C1 segment of cervical spinal cord (tissue), 14 donors: Measurements from ENCODE around the gene CLPTM1L.
"Not testable (repeated sequence)": the region's sequence is repeated elsewhere in the genome, so short reads cannot be mapped to it uniquely, and the experiment has no call there.

Experiments used
- DNase-seq, 14 donors: peaks; one replicate each; lab custom pipeline; 2025; lab: John Stamatoyannopoulos, UW

Gene CLPTM1L

GRCh38 chr5:1342711-1343110, 2.2 kb downstream of the CLPTM1L start:
- DNase-seq = not testable (repeated sequence)

DNA sequence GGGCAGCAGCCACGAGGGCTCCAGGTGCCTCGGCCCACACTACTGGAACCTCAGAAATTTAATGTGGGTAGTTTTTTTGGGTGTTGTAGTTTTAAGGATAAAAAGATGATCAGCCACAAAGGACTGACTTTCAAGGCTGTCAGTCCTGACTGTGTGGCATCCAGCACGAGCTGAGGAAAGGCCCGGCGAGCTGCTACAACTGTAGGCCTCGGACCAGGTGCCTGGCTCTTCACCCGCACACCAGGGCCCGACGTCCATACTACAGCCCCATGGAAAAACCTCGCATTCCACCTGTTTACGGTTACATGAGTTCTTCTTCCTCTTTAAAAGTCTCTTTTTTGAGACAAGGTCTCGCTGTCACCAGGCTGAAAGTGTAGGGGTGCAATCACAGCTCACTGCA, 2.6 kb downstream of the CLPTM1L start:
- no peak for DNase-seq

DNA sequence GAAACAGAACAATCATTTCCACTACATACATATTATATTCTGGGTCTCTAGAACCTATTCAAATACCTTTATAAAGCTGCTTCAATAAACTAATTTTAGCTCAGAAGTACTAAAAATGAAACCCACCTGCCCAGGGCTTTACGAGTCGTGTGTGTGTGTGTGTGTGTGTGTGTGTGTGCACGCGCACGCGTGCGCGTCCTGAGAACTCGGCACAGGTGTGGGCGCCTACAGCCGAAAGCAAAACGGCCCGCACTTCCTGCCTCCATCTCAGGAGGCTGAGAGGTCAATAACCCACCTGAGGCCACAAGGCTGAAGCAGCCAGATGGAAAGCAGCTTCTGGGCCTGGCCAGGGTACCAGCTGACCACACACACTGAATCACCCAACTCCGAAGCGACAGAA, 3.0 kb downstream of the CLPTM1L start:
- no peak for DNase-seq

DNA sequence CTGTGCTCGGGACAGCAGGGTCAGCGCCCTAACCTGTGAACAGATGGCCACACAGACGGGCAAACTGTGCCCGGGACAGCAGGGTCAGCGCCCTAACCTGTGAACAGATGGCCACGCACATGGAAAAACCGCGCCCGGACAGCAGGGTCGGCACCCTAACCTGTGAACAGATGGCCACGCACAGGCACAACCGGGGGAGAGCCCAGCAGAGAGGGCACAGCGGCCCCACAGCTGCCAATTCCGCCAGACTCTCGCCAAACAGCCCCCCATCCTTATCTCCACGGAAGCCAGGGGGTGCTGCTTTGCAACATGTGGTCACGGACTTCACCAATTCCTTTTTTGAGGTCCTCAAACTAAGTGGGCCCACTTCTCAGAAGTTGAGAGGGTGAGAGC, 5.1 kb downstream of the CLPTM1L start:
- not testable (repeated sequence) for DNase-seq

GRCh38 chr5:1339139-1339817, 5.6 kb downstream of the CLPTM1L start:
- DNase-seq = not testable (repeated sequence)

DNA sequence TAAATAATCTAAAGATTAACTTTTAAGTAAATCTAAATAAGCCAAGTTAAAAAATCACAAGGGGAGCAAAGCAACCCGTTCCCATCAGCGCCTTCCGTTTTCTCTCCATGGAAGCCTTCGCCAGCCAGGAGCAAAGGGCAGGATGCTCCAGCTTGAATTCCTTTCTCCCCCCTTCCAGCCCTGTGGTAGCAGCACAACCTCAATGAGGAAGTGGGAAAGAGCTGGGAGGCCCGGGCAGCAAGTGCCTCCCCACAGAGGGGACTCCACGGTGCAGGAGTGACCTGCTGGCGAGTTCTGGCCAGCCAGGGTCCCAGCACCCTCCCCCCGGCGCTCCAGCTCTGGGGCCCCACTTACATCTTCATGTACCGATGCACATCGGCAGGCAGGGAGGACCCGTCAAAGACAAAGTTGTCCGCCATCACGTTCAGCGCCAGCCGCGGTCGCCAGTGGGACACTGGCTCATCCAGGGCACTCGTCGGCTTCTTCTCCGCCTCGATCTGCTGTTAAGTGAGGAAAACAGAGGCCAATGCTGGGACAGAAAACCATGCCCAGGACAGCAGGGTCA, 6.3 kb downstream of the CLPTM1L start:
- no peak for DNase-seq

GRCh38 chr5:1338196-1338490, 6.8 kb downstream of the CLPTM1L start:
- DNase-seq = no peak

DNA sequence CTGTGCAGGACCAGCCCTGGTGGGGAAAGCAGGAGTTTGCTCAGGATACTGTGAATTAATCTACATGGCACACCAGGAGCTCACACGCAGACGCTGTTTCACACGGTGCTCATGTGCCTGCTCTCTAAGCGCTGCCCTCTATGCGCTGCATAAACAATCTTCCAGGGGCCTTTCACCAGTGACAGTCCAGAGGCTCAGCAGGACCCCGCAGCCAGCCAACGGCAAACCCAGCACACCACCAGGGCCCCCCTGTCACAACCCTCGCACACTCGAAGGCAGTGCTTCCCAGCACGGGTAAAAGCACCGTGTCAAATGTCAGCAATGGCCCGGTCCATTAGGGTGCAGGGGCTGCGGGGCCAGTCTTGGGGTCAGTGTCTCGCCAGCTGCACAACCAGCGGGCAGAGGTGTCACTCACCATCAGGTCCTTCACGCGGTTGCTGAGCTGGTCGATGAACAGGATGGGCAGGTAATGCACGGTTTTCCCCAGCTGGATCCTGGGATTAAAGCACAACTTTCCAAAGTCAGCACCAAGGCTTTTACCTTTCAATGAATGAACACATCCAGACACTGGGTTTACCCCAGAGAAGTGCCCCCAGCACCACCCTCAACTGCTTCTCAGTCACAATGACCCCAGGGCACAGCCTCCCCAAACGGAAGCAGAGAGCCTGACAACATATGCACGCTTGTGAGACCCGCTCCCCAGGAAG, 7.3 kb downstream of the CLPTM1L start:
- DNase-seq = no peak

DNA sequence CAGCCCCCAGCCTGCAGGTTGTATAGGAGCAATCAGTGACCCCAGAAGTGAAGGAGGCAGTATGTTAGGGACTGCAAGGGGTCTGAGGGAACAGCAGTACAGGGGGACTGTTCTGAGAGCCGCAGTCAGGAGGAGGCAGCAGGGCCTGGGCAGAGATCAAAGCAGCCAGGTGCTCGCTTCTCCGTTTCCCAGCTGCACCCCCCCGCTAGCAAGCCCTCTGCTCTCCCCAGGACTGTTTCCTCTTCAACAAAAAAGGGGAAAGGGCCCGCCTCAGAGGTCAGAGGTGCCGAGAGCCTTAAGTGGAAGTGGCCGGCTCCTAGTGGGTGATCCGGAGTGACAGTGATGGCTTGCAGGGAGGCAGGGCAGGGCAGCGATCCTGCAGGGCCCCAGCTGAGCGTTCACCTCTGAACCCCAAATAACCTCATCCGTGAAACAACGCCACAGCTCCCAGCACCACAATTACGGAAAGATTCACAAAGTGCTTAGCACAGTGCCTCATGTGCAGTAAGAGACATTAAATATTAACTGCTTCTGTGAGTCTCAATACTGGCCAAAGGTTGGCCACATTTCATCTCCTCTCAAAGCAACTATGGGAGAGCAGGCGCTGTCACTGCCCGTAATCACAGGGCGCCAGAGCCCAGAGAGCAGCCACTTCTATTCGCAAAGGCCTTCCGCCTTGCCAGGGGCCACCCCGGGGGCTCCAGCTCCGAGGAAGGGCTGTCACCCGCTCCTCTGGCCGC, 8.0 kb downstream of the CLPTM1L start:
- DNase-seq = no peak

GRCh38 chr5:1336106-1336561, 8.8 kb downstream of the CLPTM1L start:
- no peak for DNase-seq

- no peak for DNase-seq
Measured at GRCh38 chr5:1335540-1336095, 9.3 kb downstream of the CLPTM1L start.

DNA sequence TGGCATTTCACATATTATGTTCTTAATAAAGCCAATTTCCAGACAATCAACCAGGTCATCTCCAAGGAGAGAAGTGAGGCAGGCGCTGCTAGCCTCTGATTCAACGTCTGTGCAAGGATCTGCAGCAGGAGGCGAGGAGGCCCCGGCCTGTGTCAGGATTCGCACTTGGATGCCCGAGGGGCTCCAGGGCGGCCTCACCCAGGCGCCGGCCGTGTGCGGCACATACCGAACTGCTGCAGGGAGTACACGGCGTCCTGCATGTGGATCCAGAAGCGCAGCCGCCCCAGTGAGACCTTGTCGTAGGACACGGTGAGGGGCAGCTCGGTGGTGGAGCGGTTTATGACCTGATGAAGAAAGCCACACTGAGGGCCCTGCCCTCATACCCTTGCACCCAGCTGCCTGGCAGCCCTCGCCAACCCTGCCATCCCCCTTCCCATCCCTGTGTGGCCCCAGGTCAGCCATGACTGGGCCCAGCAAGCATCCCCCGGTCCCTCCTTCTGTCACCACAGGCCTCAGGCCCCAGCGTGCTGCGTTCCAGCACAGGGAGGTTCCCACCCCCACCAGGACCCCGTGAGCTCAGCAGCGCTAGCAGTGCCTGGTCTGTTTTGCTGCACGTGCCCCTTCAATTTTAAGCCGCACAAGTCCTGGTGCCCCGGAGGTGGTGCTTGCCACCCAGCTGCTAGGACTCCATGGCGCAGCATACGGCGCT, 9.9 kb downstream of the CLPTM1L start:
- no peak for DNase-seq

DNA sequence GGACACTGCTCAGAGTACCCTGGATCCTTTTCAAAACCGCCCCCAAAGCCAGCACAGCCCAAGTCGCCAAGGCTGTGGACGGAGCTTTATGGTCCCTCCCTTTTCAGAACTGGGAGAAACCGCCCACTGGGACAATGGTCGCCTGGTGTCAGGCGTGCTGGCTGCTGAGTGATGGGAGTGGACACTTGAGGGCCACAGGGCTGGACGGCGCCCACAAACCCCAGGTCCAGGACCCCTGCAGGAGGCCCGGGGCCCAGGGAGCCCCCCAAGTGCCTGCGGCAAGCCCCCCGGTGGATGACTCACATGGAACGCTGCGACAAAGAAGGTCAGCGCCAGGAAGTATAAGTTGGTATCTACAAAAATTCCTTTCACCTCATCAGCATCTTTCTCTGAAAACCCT, 10.9 kb downstream of the CLPTM1L start:
- DNase-seq = no peak

DNA sequence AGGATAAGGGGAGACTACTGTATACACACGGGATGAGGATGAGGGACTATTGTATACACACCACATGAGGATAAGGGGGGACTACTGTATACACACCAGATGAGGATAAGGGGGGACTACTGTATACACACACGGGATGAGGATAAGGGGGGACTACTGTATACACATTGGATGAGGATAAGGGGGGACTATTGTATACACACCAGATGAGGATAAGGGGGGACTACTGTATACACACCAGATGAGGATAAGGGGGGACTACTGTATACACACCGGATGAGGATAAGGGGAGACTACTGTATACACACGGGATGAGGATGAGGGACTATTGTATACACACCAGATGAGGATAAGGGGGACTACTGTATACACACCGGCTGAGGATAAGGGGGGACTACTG, 11.6 kb downstream of the CLPTM1L start:
- not testable (repeated sequence) for DNase-seq

DNA sequence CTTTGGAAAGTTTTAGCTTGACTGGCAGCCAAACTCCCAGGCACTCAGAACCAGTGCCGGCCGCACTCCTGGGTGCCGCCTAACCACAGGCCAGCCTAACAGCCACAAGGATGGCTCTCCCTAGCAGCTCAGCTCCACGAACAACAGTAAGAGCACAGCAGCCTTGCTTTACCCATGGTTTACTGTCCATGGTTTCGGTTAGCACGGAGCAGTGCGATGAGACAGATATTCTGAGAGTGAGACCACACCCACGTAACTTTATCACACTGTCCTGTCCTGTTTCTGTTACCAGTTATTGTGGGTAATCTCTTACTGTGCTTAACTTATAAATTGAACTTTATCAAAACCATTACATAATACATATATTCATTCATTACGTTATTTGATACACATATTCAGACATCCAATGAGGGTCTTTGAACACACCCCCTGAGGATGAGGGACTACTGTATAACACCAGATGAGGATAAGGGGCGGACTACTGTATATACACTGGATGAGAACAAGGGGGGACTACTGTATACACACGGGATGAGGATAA, 12.4 kb downstream of the CLPTM1L start:
- DNase-seq = no peak

- no peak for DNase-seq
Measured at GRCh38 chr5:1331861-1332405, 13.0 kb downstream of the CLPTM1L start.

DNA sequence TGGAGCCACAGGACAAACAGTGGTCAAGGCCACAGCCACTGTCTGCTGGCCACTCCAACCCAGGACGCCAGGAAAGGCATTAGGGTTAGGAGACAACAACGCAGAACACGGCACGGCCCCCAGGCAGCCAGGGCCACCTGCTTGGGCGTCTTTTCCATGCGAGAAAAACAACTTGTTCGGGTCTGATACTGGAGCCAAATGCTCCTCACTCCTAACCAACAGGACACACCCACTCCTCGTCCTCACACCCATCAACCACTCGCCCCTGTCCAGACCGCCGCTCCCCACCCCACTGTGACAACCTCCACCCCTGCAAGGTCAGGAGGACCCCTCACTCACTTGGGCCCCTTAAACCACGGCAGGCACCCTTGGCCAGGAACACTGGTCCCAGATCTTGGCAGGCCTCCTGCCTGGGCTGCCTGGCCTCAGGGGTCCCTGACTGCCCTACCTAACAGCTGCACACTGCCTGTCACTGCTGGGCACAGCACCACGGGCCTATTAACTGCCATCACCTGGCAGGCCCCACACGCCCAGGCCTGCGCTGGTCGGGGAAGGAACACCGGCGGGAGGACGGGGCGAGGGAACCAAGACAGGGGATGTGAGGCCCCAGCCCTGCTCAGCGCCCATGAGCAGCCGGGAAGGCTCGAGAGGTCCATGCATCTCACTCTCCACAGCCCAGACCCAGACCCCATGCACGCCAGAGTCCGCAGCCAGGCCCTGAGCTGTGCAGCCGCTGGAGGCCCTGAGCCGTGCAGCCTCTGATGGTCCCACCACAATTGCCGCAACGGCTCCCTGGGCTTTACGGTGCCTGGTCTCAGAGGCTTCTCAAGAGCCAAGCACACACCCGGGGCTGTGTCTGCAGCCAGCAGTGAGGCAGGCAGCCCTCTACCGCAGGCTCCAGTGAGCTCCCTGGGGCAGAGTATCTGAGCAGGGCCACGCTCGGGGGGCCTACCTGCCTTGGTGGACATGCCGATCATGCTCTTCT, 13.8 kb downstream of the CLPTM1L start:
- no peak for DNase-seq

DNA sequence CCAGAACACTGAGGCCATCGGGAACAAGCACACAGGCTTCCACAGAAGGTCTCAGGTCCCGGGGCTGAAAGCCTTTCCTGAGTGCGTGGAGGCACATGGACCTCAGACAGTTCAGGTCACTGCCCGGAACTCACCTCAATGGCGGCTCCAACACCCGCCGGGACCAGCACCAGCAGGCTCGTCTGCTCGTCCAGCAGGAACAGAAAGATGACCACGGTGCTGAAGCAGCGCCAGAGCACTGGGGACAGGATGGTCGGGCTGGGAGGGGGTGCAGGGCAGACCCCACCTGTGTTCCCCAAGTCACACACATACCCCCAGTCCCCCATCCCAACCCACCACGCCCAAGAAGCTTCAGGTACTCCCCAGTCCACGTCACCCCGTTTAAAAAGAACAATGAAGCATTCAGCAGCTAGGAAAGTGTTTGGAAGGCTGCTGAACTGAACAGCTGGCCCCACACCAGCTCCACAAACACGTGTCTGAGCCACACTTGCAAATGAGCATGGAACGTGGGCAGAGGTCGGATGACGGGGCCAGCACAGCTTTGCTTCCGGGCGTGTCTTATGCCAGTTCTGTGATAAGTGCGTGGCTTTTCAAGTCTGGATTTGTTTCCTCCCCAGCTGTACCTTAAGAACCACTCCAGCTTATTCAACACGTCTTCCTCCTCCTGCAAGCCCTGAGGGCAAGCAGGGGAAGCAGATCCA, 14.6 kb downstream of the CLPTM1L start:
- DNase-seq = no peak

DNA sequence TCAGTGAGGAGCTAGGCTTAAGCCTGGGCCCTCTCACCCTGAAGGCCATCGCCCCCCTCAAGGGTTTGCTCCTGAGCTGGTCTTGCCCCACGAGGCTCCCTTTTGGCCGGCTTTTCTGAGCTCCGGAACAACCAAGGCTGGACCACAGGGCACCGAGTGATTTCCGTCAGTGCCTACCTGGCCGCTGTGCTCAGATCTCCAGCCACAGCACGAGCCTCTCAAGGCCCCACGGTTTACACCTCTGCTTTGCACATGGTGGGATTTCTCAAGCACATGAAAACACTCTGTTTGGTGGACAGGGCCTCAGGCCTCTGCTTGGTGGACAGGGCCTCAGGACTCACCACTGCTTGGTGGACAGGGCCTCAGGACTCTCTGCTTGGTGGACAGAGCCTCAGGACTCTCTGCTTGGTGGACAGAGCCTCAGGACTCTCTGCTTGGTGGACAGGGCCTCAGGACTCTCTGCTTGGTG, 15.8 kb downstream of the CLPTM1L start:
- no peak for DNase-seq
